DMS153 treated with DMSO at 0.1 percent for 48 hours (cell line): ENCODE data around the gene CLTA.
A peak's percentile ranks its signal among the peaks of the same experiment; 100 is the strongest.
"Not testable (repeated sequence)": the region's sequence is repeated elsewhere in the genome, so short reads cannot be mapped to it uniquely, and the experiment has no call there.

Experiments
- DNase-seq: peaks from one replicate; lab custom pipeline; 2025; ENCODE audit not compliant: unreplicated experiment; lab: John Stamatoyannopoulos, UW

The CLTA gene

DNA sequence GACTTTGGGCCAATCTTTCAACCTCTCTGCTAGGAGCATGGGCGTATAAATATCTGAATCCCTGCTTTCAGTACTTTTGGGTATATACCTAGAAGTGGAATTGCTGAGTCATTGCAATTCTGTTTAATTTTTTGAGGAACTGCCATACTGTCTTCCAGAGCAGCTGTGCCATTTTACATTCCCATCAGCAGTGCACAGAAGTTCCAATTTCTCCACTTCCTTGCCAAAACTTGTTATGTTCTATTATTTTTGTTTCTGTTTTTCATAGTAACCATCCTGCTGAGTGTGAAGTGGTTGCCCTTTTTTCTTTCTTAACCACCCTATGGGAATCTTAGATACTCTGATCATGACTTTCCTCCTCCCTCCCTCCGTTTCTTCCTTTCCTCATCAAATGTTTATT lies 32.6 kb upstream of the CLTA start:
- no peak for DNase-seq

DNA sequence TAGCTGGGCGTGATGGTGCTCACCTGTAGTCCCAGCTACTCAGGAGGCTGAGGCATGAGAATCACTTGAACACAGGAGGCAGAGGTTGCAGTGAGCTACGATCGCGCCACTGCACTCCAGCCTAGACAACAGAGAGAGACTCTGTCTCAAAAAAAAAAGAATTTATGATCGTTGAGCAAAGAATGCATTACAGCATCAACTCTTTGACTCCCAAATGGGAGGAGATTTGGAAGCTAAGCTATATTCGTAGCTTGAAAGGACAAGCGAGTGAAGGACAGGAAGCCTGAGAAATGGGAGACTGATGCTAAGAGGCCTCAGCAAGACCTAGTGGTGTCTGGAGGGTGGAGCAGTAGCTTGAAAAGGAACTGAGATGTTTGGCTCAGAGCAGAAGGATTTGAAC lies 31.8 kb upstream of the CLTA start:
- no peak for DNase-seq

DNA sequence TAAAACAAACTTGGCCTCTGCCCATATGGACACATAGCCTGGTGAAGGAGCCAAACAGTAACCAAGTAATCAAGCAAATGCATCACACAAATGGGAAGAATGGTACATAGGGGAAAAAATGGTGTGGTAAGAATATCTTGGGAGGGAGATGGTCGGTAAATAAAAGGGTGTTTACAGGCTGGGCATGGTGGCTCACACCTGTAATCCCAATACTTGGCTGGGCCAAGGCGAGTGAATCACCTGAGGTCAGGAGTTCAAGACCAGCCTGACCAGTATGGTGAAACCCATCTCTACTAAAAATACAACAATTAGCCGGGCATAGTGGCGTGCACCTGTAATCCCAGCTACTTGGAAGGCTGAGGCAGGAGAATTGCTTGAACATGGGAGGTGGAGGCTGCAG lies 31.2 kb upstream of the CLTA start:
- not testable (repeated sequence) for DNase-seq

DNA sequence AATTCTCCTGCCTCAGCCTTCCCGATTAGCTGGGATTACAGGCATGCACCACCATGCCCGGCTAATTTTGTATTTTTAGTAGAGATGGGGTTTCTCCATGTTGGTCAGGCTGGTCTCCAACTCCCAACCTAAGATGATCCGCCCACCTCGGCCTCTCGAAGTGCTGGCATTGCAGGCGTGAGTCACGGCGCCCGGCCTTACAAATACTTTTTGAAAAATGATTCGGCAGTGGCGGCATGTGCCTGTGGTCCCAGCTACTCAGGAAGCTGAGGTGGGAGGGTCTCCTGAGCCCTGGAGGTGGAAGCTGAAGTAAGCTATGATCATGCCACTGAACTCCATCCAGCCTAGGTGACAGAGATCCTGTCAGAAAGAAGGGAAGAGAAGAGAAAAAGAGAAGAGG lies 30.6 kb upstream of the CLTA start:
- not testable (repeated sequence) for DNase-seq

DNA sequence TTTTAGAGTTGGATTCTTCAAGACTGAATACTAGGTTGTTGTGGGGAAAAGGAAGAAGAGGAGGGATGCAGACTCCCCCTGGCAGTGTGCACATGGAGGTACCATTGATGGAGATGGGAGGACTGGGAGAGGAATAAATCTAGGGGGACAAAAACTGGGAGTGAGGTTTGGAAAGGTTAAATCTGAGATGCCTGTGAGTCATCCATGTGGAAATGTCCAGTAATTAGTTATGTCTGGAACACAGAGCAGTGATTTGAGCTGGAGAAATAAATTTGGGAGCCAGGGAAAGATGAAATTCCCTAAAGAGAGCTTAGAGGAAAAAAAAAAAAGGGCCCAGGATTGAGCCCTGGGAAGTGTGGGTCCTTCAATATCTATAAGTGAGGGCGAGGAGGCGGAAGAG lies 29.5 kb upstream of the CLTA start:
- DNase-seq: no peak

DNA sequence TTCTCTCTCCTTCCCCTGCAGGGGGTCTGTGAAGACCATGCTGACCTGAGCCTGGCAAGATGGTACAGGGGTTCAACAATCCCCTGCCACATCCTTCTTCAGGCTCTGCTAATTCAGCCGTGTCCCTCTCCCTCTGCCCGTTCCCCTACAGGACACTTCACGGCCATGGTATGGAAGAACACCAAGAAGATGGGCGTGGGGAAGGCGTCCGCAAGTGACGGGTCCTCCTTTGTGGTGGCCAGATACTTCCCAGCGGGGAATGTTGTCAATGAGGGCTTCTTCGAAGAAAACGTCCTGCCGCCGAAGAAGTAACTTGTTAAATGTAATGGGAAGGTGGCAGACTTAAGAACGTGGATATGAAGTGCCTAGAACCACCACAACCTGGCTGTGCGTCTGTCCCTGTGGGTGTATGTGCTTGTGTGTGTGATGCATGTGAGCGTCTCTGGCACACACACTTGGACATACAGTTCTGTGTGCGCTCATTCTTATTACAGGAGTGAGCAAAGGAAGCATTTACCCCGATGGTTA lies 28.4 kb upstream of the CLTA start:
- DNase-seq: no peak

- DNase-seq: no peak
Measured at GRCh38 chr9:36163049-36163785, 27.5 kb upstream of the CLTA start.

DNA sequence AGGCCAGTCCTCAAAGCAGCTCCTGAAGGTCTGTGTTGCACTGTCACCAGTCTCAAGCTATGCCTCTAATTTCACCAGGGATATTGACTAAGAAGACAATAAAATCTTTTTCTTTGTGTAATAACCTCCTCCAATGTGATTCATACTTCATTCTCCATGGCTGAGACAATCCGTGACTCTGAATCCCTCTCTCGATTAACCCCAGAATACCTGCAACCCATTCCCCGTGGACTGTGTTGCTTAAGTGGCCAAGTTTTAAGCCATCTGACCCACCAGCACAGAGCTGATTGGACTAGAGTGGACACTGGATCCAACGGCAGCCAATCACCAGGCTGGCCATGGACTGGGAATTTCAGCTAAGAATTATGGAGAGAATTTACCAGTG lies 26.9 kb upstream of the CLTA start:
- no peak for DNase-seq

- DNase-seq: no peak
Measured at GRCh38 chr9:36164372-36164771, 26.3 kb upstream of the CLTA start.

DNA sequence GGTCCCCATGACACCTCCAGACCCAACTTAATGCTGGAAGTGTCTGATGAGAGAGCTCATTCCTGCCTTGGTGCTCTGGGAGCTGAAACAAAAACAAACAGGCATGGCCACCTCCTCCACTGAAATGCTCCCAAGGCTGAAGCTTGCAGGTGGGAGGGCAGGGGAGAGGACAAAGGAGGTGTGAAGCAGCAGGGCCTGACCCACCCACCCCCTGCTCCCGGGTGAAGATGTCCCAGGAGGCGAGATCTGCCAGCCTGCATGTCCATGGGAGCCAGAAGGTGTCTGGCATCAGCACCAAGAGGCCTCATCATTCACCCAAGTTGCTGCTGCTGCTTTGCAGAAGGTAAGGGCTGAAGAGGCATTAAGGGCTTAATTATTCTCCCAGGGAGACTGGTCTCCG lies 25.7 kb upstream of the CLTA start:
- DNase-seq: no peak

- no peak for DNase-seq
Measured at GRCh38 chr9:36165826-36166167, 24.9 kb upstream of the CLTA start.

- peak; percentile 26 for DNase-seq
Measured at GRCh38 chr9:36166168-36166927, 24.4 kb upstream of the CLTA start.

DNA sequence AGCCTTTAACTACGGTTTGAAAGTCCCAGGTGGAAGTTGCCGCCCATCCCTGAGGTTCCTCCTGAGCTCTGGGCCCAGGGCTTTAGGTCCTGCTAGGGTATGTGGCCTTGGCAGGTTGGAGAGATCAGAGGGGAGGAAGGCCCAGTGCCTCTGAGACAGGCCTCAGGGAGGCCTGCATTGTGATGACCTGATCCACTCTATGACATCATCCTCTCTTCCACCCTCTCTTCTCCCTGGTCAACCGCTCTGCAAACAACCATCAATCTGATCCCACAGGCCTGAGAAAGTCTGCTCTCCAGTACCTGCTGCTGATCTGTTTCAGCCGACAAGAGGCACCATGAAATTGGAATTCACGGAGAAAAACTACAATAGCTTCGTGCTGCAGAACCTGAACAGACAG lies 21.6 kb upstream of the CLTA start, which contains the start of gene CCIN:
Gene CCIN (plus strand): TSS at position 223 of the 400 bp plus-strand sequence. CDS start 115 bp downstream, at position 338.
- DNase-seq: no peak

DNA sequence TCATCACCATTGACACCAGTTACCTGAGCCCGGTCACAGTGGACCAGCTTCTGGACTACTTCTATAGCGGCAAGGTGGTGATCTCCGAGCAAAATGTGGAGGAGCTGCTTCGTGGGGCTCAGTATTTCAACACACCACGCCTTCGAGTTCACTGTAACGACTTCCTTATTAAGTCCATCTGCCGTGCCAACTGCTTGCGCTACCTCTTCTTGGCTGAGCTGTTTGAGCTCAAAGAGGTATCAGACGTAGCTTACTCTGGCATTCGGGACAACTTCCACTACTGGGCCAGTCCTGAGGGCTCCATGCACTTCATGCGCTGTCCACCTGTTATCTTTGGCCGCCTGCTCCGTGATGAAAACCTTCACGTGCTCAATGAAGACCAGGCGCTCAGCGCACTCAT lies 21.0 kb upstream of the CLTA start:
- no peak for DNase-seq

- DNase-seq: no peak
Measured at GRCh38 chr9:36170531-36170930, 20.2 kb upstream of the CLTA start.

DNA sequence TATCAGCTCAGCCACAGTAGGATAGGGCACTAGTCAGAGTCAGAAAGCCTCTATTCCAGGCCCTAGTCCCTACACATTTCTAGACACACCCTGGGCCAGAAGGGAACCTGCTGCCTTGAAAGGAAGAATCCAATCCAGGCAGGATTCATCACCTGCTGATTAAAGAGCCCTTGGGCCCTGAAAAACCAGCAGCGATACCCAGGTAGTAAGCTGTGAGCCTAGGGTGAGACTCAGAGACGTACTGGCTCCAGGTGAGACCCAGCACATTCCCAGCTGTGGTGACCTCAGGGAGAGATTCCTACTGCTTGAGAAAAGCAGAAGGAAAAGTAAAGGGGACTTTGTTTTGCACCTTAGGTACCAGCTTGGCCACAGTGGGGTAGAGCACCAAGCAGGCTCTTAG lies 16.9 kb upstream of the CLTA start:
- no peak for DNase-seq

DNA sequence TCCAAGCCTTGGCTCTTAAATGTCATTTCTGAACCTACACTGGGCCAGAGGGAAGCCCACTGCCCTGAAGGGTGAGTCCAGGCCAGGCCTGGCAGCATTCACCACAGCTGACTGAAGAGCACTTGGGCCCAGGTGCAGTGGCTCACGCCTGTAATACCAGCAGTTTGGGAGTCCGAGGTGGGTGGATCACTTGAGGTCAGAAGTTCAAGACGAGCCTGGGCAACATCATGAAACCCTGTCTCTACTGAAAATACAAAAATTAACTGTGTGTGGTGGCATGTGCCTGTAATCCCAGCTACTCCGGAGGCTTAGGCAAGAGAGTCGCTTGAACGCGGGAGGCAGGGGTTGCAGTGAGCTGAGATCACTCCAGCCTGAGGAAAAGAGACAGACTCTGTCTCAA lies 16.4 kb upstream of the CLTA start:
- DNase-seq: no peak

GRCh38 chr9:36174731-36175130 lies 16.0 kb upstream of the CLTA start:
- DNase-seq: no peak

GRCh38 chr9:36175209-36175608 lies 15.5 kb upstream of the CLTA start:
- DNase-seq: not testable (repeated sequence)

- DNase-seq: not testable (repeated sequence)
Measured at GRCh38 chr9:36176496-36176895, 14.2 kb upstream of the CLTA start.

DNA sequence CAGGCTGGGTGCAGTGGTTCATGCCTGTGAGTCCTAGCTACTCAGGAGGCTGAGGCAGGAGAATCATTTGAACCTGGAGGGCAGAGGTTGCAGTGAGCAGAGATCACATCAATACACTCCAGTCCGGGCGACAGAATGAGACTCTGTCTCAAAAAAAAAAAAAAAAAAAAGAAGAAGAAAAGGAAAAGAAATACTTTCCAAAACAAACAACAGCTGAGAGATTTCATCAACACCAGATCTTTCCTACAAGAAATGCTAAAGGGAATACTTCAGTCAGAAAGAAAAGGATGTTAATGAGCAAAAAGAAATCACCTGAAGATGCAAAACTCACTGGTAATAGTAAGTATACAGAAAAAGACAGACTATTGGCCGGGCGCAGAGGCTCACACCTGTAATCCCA lies 13.2 kb upstream of the CLTA start:
- DNase-seq: no peak

DNA sequence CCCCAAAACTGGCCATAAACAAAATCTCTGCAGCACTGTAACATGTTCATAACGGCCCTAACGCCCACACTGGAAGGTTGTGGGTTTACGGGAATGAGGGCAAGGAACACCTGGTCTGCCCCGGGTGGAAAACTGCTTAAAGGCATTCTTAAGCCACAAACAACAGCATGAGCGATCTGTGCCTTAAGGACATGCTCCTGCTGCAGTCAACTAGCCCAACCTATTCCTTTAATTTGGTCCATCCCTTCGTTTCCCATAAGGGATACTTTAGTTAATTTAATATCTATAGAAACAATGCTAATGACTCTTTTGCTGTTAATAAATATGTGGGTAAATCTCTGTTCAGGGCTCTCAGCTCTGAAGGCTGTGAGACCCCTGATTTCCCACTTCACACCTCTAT lies 10.5 kb upstream of the CLTA start:
- not testable (repeated sequence) for DNase-seq
